Brain microvascular endothelial cell (primary cell): ENCODE data around the gene STARD7.

ENCODE experiments used
- DNase-seq: peaks from one replicate; pipeline ENCODE4 v3.0.0-alpha.2; 2020
- H3K27ac ChIP-seq: fragments of 250-450 bp; sonication (Bioruptor Pico); 2 replicates; pipeline ENCODE4 v1.5.1; 2020; ENCODE audit warnings: mild to moderate bottlenecking, moderate library complexity
- H3K27me3 ChIP-seq: fragments of 250-450 bp; sonication (Bioruptor Pico); replicated peaks from 2 replicates; pipeline ENCODE4 v1.5.1; 2020; ENCODE audit warnings: mild to moderate bottlenecking
- H3K36me3 ChIP-seq: fragments of 250-450 bp; sonication (Bioruptor Pico); replicated peaks from 2 replicates; pipeline ENCODE4 v1.5.1; 2020; ENCODE audit warnings: mild to moderate bottlenecking
- H3K4me3 ChIP-seq: 2 replicates; pipeline ENCODE4 v1.5.1; 2011; ENCODE audit warnings: low read depth, mild to moderate bottlenecking, control low read depth, low read length, moderate library complexity
- in situ Hi-C: cut with HindIII; loops from 2 replicates; pipeline ENCODE4 v1.10.0; 2017; ENCODE audit warnings: low sequenced_read_pairs, low pct_ligation_motif_present
- TF ChIP-seq, protein P1 (sequence below): IDR thresholded peaks from 2 replicates; pipeline ENCODE4 v1.5.1; 2011; ENCODE audit warnings: low read depth, mild to moderate bottlenecking, moderate library complexity, low read length, control low read depth, inconsistent platforms; ENCODE audit errors: missing control alignments

The STARD7 gene

DNA sequence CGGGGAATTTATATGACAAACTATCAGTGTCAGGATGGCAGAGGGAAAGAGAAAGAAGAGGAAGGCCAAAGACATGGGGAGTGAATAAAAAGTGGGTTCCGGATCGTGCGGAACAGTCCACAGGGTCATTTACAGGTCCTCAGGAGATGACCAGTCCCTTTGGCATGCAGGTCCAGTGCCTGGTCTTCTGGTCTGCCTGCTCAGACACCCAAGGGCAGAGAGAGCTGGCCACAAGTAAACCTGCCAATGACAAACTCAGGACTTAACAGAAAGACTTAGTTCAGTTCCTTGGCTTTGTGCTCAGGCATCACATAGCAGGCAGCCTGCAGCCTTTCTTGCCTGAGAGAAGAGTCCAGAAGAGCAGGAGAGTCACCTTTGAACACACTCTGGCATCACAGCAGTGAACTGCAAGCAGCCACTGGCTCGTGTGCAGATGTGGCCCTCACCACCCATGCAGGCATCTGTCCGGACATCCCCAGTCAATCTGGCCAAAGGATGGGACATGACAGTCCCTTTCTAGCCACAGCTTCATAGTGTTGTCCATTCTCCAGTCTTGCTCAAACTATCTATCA lies 43.2 kb upstream of the STARD7 start:
- DNase-seq: peak; percentile 97
- TF ChIP-seq, protein P1, sequence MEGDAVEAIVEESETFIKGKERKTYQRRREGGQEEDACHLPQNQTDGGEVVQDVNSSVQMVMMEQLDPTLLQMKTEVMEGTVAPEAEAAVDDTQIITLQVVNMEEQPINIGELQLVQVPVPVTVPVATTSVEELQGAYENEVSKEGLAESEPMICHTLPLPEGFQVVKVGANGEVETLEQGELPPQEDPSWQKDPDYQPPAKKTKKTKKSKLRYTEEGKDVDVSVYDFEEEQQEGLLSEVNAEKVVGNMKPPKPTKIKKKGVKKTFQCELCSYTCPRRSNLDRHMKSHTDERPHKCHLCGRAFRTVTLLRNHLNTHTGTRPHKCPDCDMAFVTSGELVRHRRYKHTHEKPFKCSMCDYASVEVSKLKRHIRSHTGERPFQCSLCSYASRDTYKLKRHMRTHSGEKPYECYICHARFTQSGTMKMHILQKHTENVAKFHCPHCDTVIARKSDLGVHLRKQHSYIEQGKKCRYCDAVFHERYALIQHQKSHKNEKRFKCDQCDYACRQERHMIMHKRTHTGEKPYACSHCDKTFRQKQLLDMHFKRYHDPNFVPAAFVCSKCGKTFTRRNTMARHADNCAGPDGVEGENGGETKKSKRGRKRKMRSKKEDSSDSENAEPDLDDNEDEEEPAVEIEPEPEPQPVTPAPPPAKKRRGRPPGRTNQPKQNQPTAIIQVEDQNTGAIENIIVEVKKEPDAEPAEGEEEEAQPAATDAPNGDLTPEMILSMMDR: no peak
- in situ Hi-C loops: no loop called here
- H3K4me3 ChIP-seq: no peak overlapping the region
- H3K36me3 ChIP-seq: peaks cover 19% of the 10 kb centered on the region
- H3K27ac ChIP-seq: peak overlapping the region; percentile 45
- H3K27me3 ChIP-seq: no peaks in the 10 kb centered on the region

DNA sequence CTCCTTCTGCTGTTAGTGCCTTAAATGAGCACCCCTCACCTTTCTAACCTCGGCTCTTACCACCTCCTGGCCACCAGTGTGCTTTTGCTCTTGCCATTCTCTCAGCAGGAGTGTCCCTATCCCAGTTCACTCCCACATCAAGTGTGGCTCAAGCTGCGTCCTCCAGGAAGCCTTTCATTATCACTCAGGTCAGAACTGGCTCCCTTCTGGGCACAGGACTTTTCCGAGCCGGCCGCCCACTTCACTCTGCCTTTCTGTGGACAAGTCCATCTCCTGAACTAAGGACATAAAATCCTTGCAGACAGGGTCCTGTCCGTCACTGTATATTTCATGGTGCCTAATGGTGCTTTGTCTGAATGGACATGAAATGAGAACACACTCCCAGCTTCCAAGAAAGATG lies 41.6 kb upstream of the STARD7 start:
- DNase-seq: no peak
- in situ Hi-C loops: no loop called here

DNA sequence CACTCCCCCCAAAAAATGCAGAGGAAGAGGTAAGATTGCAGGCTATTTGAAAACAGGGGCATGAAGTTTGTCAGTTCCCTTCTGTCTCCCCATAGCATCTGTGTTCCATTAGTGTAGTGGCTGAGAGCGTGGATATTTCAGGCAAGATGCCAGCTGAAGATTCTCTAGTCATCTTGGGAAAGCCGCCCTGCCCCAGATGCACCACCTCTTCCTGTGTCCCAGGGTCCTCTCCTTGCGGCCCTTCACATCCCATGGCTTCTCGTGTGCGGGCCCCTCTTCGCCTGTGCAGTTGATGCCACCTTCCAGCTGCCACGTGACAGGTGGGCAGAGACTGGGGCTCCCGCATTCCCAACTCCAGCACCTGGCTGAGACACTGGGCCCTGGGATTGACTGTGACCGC lies 41.0 kb upstream of the STARD7 start:
- no peak for DNase-seq
- Histone ChIP-seq H3K36me3 (peaks cover 17% of the 10 kb centered on the region), H3K27me3 (no peaks in the 10 kb centered on the region), H3K27ac (no peak overlapping the region), H3K4me3 (no peak overlapping the region)
- TF ChIP-seq, protein P1: no peak
- in situ Hi-C loops: no loop called here

More for the DNA sequence above, 41.6 kb upstream of the STARD7 start:
- Histone ChIP-seq H3K36me3 (peaks cover 19% of the 10 kb centered on the region), H3K4me3 (no peak overlapping the region), H3K27ac (no peak overlapping the region), H3K27me3 (no peaks in the 10 kb centered on the region)
- TF ChIP-seq, protein P1: no peak

DNA sequence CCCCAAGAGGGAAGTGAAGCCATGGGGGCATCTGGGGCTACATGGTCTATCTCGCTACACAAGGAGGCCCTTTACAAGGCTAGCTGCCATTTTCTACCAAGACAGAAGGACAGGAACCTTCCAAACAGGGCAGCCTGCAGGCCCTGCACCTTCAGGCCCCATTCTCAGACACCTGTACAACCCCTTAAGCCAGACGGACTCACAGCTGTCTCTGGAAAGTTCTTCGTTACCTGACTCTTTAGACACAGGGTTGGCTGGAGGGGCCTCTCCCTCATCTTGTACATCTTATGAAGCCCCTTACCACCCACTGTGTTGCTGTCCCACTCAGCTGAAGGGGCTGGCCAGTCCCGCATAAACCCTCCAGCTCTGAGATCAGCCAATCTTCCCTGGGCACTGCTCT lies 40.0 kb upstream of the STARD7 start:
- no peaks in the 10 kb centered on the region for H3K27me3 ChIP-seq
- no peak for DNase-seq
- H3K27ac ChIP-seq: no peak overlapping the region
- H3K4me3 ChIP-seq: no peak overlapping the region
- peaks cover 7% of the 10 kb centered on the region for H3K36me3 ChIP-seq
- in situ Hi-C loops: no loop called here
- TF ChIP-seq, protein P1: no peak

DNA sequence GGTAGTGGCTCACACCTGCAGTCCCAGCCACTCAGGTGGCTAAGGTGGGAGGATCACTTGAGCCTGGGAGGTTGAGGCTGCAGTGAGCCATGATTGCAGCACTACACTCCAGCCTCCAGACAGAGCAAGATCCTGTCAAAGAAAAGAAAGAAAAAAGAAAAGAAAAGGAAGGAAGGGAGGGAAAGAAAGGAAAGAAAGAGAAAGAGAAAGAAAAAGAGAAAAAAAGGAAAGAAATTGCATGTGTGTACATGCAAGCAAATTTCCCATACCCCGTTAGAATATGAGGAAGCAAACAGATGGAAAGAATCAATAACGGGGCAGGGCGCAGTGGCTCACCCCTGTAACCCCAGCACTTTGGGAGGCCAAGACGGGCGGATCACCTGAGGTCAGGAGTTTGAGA lies 39.3 kb upstream of the STARD7 start:
- TF ChIP-seq, protein P1: no peak
- in situ Hi-C loops: no loop called here
- Histone ChIP-seq H3K27me3 (no peaks in the 10 kb centered on the region), H3K27ac (no peak overlapping the region), H3K4me3 (no peak overlapping the region), H3K36me3 (no peaks in the 10 kb centered on the region)
- DNase-seq: no peak

DNA sequence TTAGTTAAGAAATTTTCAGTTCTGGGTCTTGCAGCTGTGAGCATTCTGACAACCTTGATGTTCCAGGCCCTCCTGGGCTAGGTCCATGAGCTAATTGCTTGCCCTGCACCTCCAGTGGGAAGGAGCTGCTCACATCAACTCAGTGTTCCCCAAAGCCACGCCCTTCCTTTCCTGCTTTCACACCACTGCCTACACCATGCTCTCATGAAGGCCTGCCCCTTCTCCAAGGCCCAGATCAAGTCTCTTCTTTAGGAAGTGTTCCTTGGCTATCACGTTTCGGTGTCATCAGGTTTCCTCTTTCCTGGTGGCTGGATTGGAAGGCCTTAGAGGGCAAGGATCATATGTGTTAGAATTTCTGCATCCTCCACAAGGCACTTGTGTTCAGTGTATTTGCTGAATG lies 38.4 kb upstream of the STARD7 start:
- TF ChIP-seq, protein P1: no peak
- no peak for DNase-seq
- in situ Hi-C loops: no loop called here
- Histone ChIP-seq H3K36me3 (no peaks in the 10 kb centered on the region), H3K4me3 (no peak overlapping the region), H3K27me3 (no peaks in the 10 kb centered on the region), H3K27ac (no peak overlapping the region)
